Keratinocyte (primary cell): ENCODE results near the gene VAV1. TPM values are rescaled to one million over a fixed set of nuclear protein-coding genes. Genes with fewer than 3 reads are reported as not detected.

ENCODE experiments used
- DNase-seq: peaks from one replicate; pipeline ENCODE4 v3.0.0-alpha.2; 2011; ENCODE audit warnings: low read depth, missing footprints, low spot score
- FAIRE-seq: peaks from 2 replicates; lab custom pipeline; 2011; peaks lifted over from hg19 to GRCh38; lab: Jason Lieb, UNC
- H2AFZ ChIP-seq: 2 replicates; pipeline ENCODE4 v1.6.0; 2012; ENCODE audit warnings: low read length, control low read depth, inconsistent platforms; ENCODE audit not compliant: control insufficient read depth
- H3K27ac ChIP-seq: 2 replicates; pipeline ENCODE4 v1.5.1; 2011; ENCODE audit warnings: low read length; ENCODE audit not compliant: control insufficient read depth, insufficient read depth
- H3K27me3 ChIP-seq: 3 replicates; pipeline ENCODE4 v1.6.0; 2011; ENCODE audit warnings: low read length; ENCODE audit not compliant: control insufficient read depth, insufficient read depth; ENCODE audit errors: extremely low read depth
- H3K36me3 ChIP-seq, 2 experiments: 2 replicates in 1 of 2; 3 replicates in 1 of 2; pipeline ENCODE4 v1.5.1; 2011; ENCODE audit warnings: low read length in 2 of 2, mild to moderate bottlenecking in 1 of 2; ENCODE audit not compliant: control insufficient read depth in 2 of 2, insufficient read depth in 2 of 2; ENCODE audit errors: extremely low read depth in 1 of 2
- H3K4me1 ChIP-seq: 3 replicates; pipeline ENCODE4 v1.5.1; 2011; ENCODE audit warnings: low read length; ENCODE audit not compliant: control insufficient read depth, insufficient read depth; ENCODE audit errors: extremely low read depth
- H3K4me2 ChIP-seq: 3 replicates; pipeline ENCODE4 v1.6.0; 2011; ENCODE audit warnings: low read depth, low read length; ENCODE audit not compliant: control insufficient read depth, insufficient read depth; ENCODE audit errors: extremely low read depth
- H3K4me3 ChIP-seq, 3 experiments: fragments of 200-600 bp in 1 of 3; sonication (generic) in 1 of 3; 2 replicates in 2 of 3; 3 replicates in 1 of 3; pipeline ENCODE4 v1.5.1; 2011 to 2016; ENCODE audit warnings: low read length in 3 of 3, mild to moderate bottlenecking in 3 of 3, control low read depth in 2 of 3, inconsistent platforms in 1 of 3, low read depth in 1 of 3, mixed read lengths in 1 of 3, mixed run types in 1 of 3, moderate library complexity in 1 of 3; ENCODE audit not compliant: control insufficient read depth in 2 of 3, insufficient read depth in 2 of 3; ENCODE audit errors: extremely low read depth in 1 of 3
- H3K79me2 ChIP-seq: 2 replicates; pipeline ENCODE4 v1.6.0; 2012; ENCODE audit warnings: low read length; ENCODE audit not compliant: control insufficient read depth, insufficient read depth
- H3K9ac ChIP-seq: 3 replicates; pipeline ENCODE4 v1.6.0; 2011; ENCODE audit warnings: low read length; ENCODE audit not compliant: control insufficient read depth, insufficient read depth; ENCODE audit errors: extremely low read depth
- H3K9me1 ChIP-seq: 3 replicates; pipeline ENCODE4 v1.6.0; 2011; ENCODE audit warnings: low read length; ENCODE audit not compliant: control insufficient read depth, insufficient read depth; ENCODE audit errors: extremely low read depth
- H3K9me3 ChIP-seq: 2 replicates; pipeline ENCODE4 v1.5.1; 2012; ENCODE audit warnings: low read depth, low read length; ENCODE audit not compliant: control insufficient read depth
- H4K20me1 ChIP-seq: 3 replicates; pipeline ENCODE4 v1.6.0; 2011; ENCODE audit warnings: low read length; ENCODE audit not compliant: control insufficient read depth, insufficient read depth; ENCODE audit errors: extremely low read depth
- EZH2 ChIP-seq: IDR thresholded peaks from one replicate; pipeline ENCODE4 v1.6.1; 2012; ENCODE audit warnings: inconsistent platforms, mild to moderate bottlenecking, low read length, moderate library complexity
- dilution Hi-C: fragments of 300-500 bp; cut with MboI; formaldehyde crosslinking; loops from one replicate; pipeline ENCODE4 v1.7.0; 2020; ENCODE audit warnings: low sequenced_read_pairs; ENCODE audit not compliant: extremely low pct_ligation_motif_present
- polyA plus RNA-seq, 5 experiments: library from polyadenylated mRNA; depleted of rRNA in 3 of 5; stranded (reverse) in 3 of 5; stranded (forward) in 1 of 5; unstranded in 1 of 5; fragments of >200 nt; gene quantifications; 1 replicate in 1 of 5; 2 replicates in 3 of 5; 3 replicates in 1 of 5; pipeline versions ENCODE4 v1.2.1 to v1.2.3, GENCODE V29; 2011 to 2012; ENCODE audit warnings: missing spikeins in 2 of 5, low read depth in 1 of 5, low replicate concordance in 1 of 5
- TF ChIP-seq, protein P1 (sequence below), 3 experiments: IDR thresholded peaks in 1 of 3; conservative IDR thresholded peaks in 1 of 3; optimal IDR thresholded peaks in 1 of 3; 2 replicates in 2 of 3; 3 replicates in 1 of 3; pipeline versions ENCODE3 to v1.5.1; 2011; ENCODE audit warnings: low read length in 3 of 3, mild to moderate bottlenecking in 3 of 3, moderate library complexity in 2 of 3, control low read depth in 1 of 3, inconsistent platforms in 1 of 3; ENCODE audit not compliant: insufficient read depth in 2 of 3; ENCODE audit errors: extremely low read depth in 1 of 3

Gene VAV1
- polyA plus RNA-seq, 1 donor (not counting 4 experiments of a cell fraction or from before 2014, with no cell fraction given): 0.42 TPM

DNA sequence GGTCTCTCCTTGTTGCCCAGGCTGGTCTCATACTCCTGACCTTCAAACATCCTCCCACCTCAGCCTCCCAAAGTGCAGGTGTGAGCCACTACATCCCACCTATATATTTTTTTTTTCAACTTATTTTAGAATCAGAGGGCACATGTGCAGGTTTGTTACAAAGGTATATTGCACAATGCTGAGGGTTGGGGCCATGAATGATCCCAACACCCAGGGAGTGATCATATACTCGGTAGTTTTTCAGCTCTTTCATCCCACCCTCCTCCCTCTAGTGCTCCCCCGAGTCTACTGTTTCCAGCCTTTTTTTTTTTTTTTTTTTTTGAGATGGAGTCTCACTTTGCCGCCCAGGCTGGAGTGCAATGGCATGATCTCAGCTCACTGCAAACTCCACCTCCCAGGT is 76.5 kb downstream of the VAV1 start:
- H3K27me3 ChIP-seq: no peaks in the 10 kb centered on the region
- H3K79me2 ChIP-seq: no peaks in the 10 kb centered on the region
- H3K9me1 ChIP-seq: no peaks in the 10 kb centered on the region
- dilution Hi-C loops: no loop called here
- no peak overlapping the region for H3K9ac ChIP-seq
- H3K9me3 ChIP-seq: no peaks in the 10 kb centered on the region
- H3K4me2 ChIP-seq: no peak overlapping the region
- no peaks in the 10 kb centered on the region for H3K36me3 ChIP-seq
- FAIRE-seq: no peak
- no peaks in the 10 kb centered on the region for H4K20me1 ChIP-seq
- no peak for DNase-seq
- H3K27ac ChIP-seq: no peak overlapping the region
- no peak for TF ChIP-seq EZH2
- TF ChIP-seq, protein P1, sequence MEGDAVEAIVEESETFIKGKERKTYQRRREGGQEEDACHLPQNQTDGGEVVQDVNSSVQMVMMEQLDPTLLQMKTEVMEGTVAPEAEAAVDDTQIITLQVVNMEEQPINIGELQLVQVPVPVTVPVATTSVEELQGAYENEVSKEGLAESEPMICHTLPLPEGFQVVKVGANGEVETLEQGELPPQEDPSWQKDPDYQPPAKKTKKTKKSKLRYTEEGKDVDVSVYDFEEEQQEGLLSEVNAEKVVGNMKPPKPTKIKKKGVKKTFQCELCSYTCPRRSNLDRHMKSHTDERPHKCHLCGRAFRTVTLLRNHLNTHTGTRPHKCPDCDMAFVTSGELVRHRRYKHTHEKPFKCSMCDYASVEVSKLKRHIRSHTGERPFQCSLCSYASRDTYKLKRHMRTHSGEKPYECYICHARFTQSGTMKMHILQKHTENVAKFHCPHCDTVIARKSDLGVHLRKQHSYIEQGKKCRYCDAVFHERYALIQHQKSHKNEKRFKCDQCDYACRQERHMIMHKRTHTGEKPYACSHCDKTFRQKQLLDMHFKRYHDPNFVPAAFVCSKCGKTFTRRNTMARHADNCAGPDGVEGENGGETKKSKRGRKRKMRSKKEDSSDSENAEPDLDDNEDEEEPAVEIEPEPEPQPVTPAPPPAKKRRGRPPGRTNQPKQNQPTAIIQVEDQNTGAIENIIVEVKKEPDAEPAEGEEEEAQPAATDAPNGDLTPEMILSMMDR (optimal IDR thresholded peaks at IDR 0.05 in 1 of 3, IDR thresholded peaks at IDR 0.05 in 1 of 3, conservative IDR thresholded peaks at IDR 0.05 in 1 of 3; ENCODE audit: extremely low read depth in 1 of 3, insufficient read depth in 2 of 3, low read length in 3 of 3): no peak
- no peak overlapping the region for H2AFZ ChIP-seq
- no peak overlapping the region for H3K4me3 ChIP-seq
- no peaks in the 10 kb centered on the region for H3K4me1 ChIP-seq

DNA sequence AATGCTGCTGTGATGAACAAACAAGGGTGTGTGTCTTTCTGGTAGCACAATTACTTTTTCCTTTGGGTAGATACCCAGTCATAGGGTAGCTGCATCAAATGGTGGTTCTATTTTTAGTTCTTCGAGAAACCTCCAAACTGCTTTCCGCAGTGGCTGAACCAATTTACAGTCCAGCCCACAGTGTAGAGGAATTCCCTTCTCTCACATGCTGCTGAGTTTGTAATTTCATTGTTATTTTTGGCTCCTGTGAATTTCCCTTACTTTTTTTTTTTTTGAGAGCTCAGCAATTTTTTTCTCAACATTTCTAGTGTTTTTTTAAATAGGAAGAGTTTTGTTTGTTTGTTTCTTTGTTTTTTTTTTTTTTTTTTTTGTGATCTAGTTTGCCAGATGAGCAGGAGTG is 77.4 kb downstream of the VAV1 start:
- no peaks in the 10 kb centered on the region for H3K4me1 ChIP-seq
- dilution Hi-C loops: no loop called here
- no peak for DNase-seq
- H3K9ac ChIP-seq: no peak overlapping the region
- H3K79me2 ChIP-seq: no peaks in the 10 kb centered on the region
- no peak overlapping the region for H2AFZ ChIP-seq
- no peak overlapping the region for H3K4me3 ChIP-seq
- no peaks in the 10 kb centered on the region for H3K27me3 ChIP-seq
- H4K20me1 ChIP-seq: no peaks in the 10 kb centered on the region
- H3K27ac ChIP-seq: no peak overlapping the region
- FAIRE-seq: no peak
- TF ChIP-seq, protein P1 (optimal IDR thresholded peaks at IDR 0.05 in 1 of 3, IDR thresholded peaks at IDR 0.05 in 1 of 3, conservative IDR thresholded peaks at IDR 0.05 in 1 of 3; ENCODE audit: extremely low read depth in 1 of 3, insufficient read depth in 2 of 3, low read length in 3 of 3): no peak
- TF ChIP-seq EZH2: no peak
- no peaks in the 10 kb centered on the region for H3K9me3 ChIP-seq
- H3K36me3 ChIP-seq: no peaks in the 10 kb centered on the region
- H3K9me1 ChIP-seq: no peaks in the 10 kb centered on the region
- H3K4me2 ChIP-seq: no peak overlapping the region
